T-helper 17 cell (primary cell): ENCODE data around the gene CADPS. TPM values are rescaled to one million over a fixed set of nuclear protein-coding genes. Genes with fewer than 3 reads are reported as not detected.

ENCODE experiments used
- ATAC-seq: fragments of 150-1000 bp; cut with Tn5 transposase; 2 replicates; pipeline ENCODE4 v1.10.0; 2021; ENCODE audit warnings: mild to moderate bottlenecking, moderate library complexity
- DNase-seq, 3 donors: peaks; one replicate each; pipeline versions ENCODE4 v3.0.0 to v3.0.0-alpha.2; 2020 to 2021
- H3K9me3 ChIP-seq: one replicate; pipeline ENCODE4 v1.7.0; 2013; ENCODE audit warnings: low read length, mild to moderate bottlenecking; ENCODE audit not compliant: control insufficient read depth, poor library complexity, severe bottlenecking
- H3K27ac Mint-ChIP-seq: one replicate; pipeline ENCODE4 v1.8.0; 2022; ENCODE audit warnings: mild to moderate bottlenecking, moderate library complexity, mixed read lengths
- H3K27me3 Mint-ChIP-seq: one replicate; pipeline ENCODE4 v1.8.0; 2022; ENCODE audit warnings: mixed read lengths
- H3K36me3 Mint-ChIP-seq: one replicate; pipeline ENCODE4 v1.8.0; 2022; ENCODE audit warnings: low read depth, mixed read lengths
- H3K4me1 Mint-ChIP-seq: one replicate; pipeline ENCODE4 v1.8.0; 2022; ENCODE audit warnings: mild to moderate bottlenecking, mixed read lengths
- H3K4me3 Mint-ChIP-seq: one replicate; pipeline ENCODE4 v1.8.0; 2022; ENCODE audit warnings: mild to moderate bottlenecking, moderate library complexity, mixed read lengths
- total RNA-seq, 4 donors: library from RNA in 2 of 4; stranded (reverse) in 2 of 4; gene quantifications; one replicate each; pipeline ENCODE4 v1.2.3 and lab custom pipeline; 2022 to 2026

CADPS gene
- total RNA-seq, 2 donors from 2014 or later = not detected

- DNase-seq (no peak), ATAC-seq (no peak)
- H3K9me3 ChIP-seq = no peaks in the 10 kb centered on the region
- no peaks in the 10 kb centered on the region for H3K27me3 Mint-ChIP-seq
- no peaks in the 10 kb centered on the region for H3K36me3 Mint-ChIP-seq
- no peak overlapping the region for H3K4me3 Mint-ChIP-seq
- no peaks in the 10 kb centered on the region for H3K4me1 Mint-ChIP-seq
- H3K27ac Mint-ChIP-seq = no peak overlapping the region
Observed at GRCh38 chr3:62888778-62889177, 13.6 kb upstream of the CADPS start.

- Mint-ChIP-seq H3K4me3 (no peak overlapping the region), H3K27ac (no peak overlapping the region), H3K4me1 (no peaks in the 10 kb centered on the region), H3K36me3 (no peaks in the 10 kb centered on the region), H3K27me3 (no peaks in the 10 kb centered on the region)
- DNase-seq (no peak), ATAC-seq (no peak)
- H3K9me3 ChIP-seq = no peaks in the 10 kb centered on the region
Observed at GRCh38 chr3:62888180-62888579, 13.0 kb upstream of the CADPS start.

- no peaks in the 10 kb centered on the region for H3K4me1 Mint-ChIP-seq
- ATAC-seq (no peak), DNase-seq (no peak)
- no peaks in the 10 kb centered on the region for H3K27me3 Mint-ChIP-seq
- no peak overlapping the region for H3K4me3 Mint-ChIP-seq
- no peaks in the 10 kb centered on the region for H3K36me3 Mint-ChIP-seq
- H3K27ac Mint-ChIP-seq = no peak overlapping the region
- H3K9me3 ChIP-seq = no peaks in the 10 kb centered on the region
Observed at GRCh38 chr3:62885136-62885535, 9.9 kb upstream of the CADPS start.

GRCh38 chr3:62884096-62884870, 9.1 kb upstream of the CADPS start:
- Mint-ChIP-seq H3K27ac (no peak overlapping the region), H3K4me1 (no peaks in the 10 kb centered on the region), H3K36me3 (no peaks in the 10 kb centered on the region), H3K4me3 (no peak overlapping the region), H3K27me3 (no peaks in the 10 kb centered on the region)
- H3K9me3 ChIP-seq = no peaks in the 10 kb centered on the region
- ATAC-seq (no peak), DNase-seq (no peak)

- H3K9me3 ChIP-seq = no peaks in the 10 kb centered on the region
- DNase-seq (no peak), ATAC-seq (no peak)
- Mint-ChIP-seq H3K27ac (no peak overlapping the region), H3K4me1 (no peaks in the 10 kb centered on the region), H3K27me3 (no peaks in the 10 kb centered on the region), H3K36me3 (no peaks in the 10 kb centered on the region), H3K4me3 (no peak overlapping the region)
Observed at GRCh38 chr3:62882676-62883200, 7.5 kb upstream of the CADPS start.

GRCh38 chr3:62876064-62876463, 848 bp upstream of the CADPS start:
- no peak overlapping the region for H3K4me3 Mint-ChIP-seq
- no peak for DNase-seq
- no peaks in the 10 kb centered on the region for H3K36me3 Mint-ChIP-seq
- no peaks in the 10 kb centered on the region for H3K4me1 Mint-ChIP-seq
- peaks cover 28% of the 10 kb centered on the region for H3K27me3 Mint-ChIP-seq
- no peaks in the 10 kb centered on the region for H3K9me3 ChIP-seq
- no peak overlapping the region for H3K27ac Mint-ChIP-seq
- ATAC-seq = no peak

GRCh38 chr3:62875558-62876002, 364 bp upstream of the CADPS start:
- H3K27me3 Mint-ChIP-seq = peaks cover 28% of the 10 kb centered on the region
- DNase-seq (no peak), ATAC-seq (no peak)
- no peaks in the 10 kb centered on the region for H3K36me3 Mint-ChIP-seq
- H3K4me3 Mint-ChIP-seq = no peak overlapping the region
- no peaks in the 10 kb centered on the region for H3K4me1 Mint-ChIP-seq
- no peak overlapping the region for H3K27ac Mint-ChIP-seq
- H3K9me3 ChIP-seq = no peaks in the 10 kb centered on the region

- ATAC-seq (no peak), DNase-seq (no peak)
- Mint-ChIP-seq H3K27ac (no peak overlapping the region), H3K4me1 (no peaks in the 10 kb centered on the region), H3K27me3 (peaks cover 28% of the 10 kb centered on the region), H3K36me3 (no peaks in the 10 kb centered on the region), H3K4me3 (no peak overlapping the region)
- H3K9me3 ChIP-seq = no peaks in the 10 kb centered on the region
Observed at GRCh38 chr3:62873761-62874710, 1.2 kb downstream of the CADPS start.

GRCh38 chr3:62873451-62873760, 1.8 kb downstream of the CADPS start:
- DNase-seq = no peak

GRCh38 chr3:62872318-62872717, 2.9 kb downstream of the CADPS start:
- Mint-ChIP-seq H3K27ac (no peak overlapping the region), H3K27me3 (peaks cover 28% of the 10 kb centered on the region), H3K4me1 (no peaks in the 10 kb centered on the region), H3K4me3 (no peak overlapping the region), H3K36me3 (no peaks in the 10 kb centered on the region)
- no peak for ATAC-seq
- H3K9me3 ChIP-seq = no peaks in the 10 kb centered on the region
- DNase-seq = no peak

More at GRCh38 chr3:62873451-62873760, 1.8 kb downstream of the CADPS start:
- ATAC-seq = no peak
- no peak overlapping the region for H3K27ac Mint-ChIP-seq
- H3K27me3 Mint-ChIP-seq = peaks cover 28% of the 10 kb centered on the region
- no peaks in the 10 kb centered on the region for H3K9me3 ChIP-seq
- no peaks in the 10 kb centered on the region for H3K4me1 Mint-ChIP-seq
- H3K36me3 Mint-ChIP-seq = no peaks in the 10 kb centered on the region
- H3K4me3 Mint-ChIP-seq = no peak overlapping the region

- ATAC-seq (no peak), DNase-seq (no peak)
- H3K27me3 Mint-ChIP-seq = peaks cover 11% of the 10 kb centered on the region
- no peak overlapping the region for H3K27ac Mint-ChIP-seq
- H3K4me1 Mint-ChIP-seq = no peaks in the 10 kb centered on the region
- no peaks in the 10 kb centered on the region for H3K36me3 Mint-ChIP-seq
- H3K4me3 Mint-ChIP-seq = no peak overlapping the region
- no peaks in the 10 kb centered on the region for H3K9me3 ChIP-seq
Observed at GRCh38 chr3:62870321-62870720, 4.9 kb downstream of the CADPS start.

GRCh38 chr3:62863648-62864047, 11.6 kb downstream of the CADPS start:
- Mint-ChIP-seq H3K27ac (no peak overlapping the region), H3K36me3 (no peaks in the 10 kb centered on the region), H3K4me3 (no peak overlapping the region), H3K4me1 (no peaks in the 10 kb centered on the region), H3K27me3 (no peaks in the 10 kb centered on the region)
- ATAC-seq (no peak), DNase-seq (no peak)
- H3K9me3 ChIP-seq = peaks cover 2% of the 10 kb centered on the region

GRCh38 chr3:62859203-62859791, 15.9 kb downstream of the CADPS start:
- peaks cover 2% of the 10 kb centered on the region for H3K9me3 ChIP-seq
- no peak for ATAC-seq
- H3K36me3 Mint-ChIP-seq = no peaks in the 10 kb centered on the region
- DNase-seq = no peak
- no peaks in the 10 kb centered on the region for H3K4me1 Mint-ChIP-seq
- no peak overlapping the region for H3K27ac Mint-ChIP-seq
- H3K4me3 Mint-ChIP-seq = no peak overlapping the region
- no peaks in the 10 kb centered on the region for H3K27me3 Mint-ChIP-seq
